NCI-H446 treated with DMSO at 0.1 percent for 48 hours (cell line): ENCODE measurements around the gene CROCC.
A peak's percentile ranks its signal among the peaks of the same experiment; 100 is the strongest.

ENCODE experiments used
- DNase-seq: peaks from one replicate; lab custom pipeline; 2025; lab: John Stamatoyannopoulos, UW

Gene CROCC

DNA sequence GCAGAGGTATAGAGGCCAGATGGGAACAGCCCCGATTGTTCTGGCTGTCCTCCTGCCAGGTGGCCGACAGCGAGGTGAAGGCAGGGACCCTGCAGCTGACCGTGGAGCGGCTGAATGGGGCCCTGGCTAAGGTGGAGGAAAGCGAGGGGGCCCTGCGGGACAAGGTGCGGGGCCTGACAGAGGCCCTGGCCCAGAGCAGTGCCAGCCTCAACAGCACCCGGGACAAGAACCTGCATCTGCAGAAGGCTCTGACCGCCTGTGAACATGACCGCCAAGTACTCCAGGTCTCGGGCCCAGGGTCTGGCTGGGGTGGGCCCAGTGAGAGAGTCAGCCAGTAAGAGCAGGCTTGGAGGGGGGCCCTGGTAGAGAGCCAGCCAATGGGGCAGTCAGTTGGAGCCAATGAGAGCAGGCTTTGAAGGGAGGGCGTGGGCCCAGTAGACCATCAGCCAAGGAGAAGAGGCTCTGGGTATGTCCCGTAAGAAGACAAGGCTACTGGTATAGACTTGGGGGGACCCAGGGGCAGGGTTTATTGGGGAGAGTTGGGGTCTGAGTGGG, 47.4 kb downstream of the CROCC start:
- no peak for DNase-seq

DNA sequence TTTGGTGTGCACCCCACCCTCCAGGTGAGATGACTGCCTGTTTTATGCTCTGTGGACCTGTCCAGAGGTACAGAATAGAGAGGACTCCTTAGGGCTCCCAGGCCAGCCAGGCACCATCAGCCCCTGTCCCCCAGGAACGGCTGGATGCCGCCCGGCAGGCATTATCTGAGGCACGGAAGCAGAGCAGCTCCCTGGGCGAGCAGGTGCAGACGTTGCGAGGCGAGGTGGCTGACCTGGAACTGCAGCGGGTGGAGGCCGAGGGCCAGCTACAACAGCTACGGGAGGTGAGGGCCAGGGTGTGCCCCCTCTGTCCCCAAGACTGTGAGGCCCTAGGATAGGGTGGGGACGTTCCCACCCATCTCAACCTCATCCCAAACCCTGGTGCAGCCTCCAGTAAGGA, 47.9 kb downstream of the CROCC start:
- DNase-seq: no peak

GRCh38 chr1:16970132-16970910, 48.6 kb downstream of the CROCC start:
- no peak for DNase-seq

DNA sequence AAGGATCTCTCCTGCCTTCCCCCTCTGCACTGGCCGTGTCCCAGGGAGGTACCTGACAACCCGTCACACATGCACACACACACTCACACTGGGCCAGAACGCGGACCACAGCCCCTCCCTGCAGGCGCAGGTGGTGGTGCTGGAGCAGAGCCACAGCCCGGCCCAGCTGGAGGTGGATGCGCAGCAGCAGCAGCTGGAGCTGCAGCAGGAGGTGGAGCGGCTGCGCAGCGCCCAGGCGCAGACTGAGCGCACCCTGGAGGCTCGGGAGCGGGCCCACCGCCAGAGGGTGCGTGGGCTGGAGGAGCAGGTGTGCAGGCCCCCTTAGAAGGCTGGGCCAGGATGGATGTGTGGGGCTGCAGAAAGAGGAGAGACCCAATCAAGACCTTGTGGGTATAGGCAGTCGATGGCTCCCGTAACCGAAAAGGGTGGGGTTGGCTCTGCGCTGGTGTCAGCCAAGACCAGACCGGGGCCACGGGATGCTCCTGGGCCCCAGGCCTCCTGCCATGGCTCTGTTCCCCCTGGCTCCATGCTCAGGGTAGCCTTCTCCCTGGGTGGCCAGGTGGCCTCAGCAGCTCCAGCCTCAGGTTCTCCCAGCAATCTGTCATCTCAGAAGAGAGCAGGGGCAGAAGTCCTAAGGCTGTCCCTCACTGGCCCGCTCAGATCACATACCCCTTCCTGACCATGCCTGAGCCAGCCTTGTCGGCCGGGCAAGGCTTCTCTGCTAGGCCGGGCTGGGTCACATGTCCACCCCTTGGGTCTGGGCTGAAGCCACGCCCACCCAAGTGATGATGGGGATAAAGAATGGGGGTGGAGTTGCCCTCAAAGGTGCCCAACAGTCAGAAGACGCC, 49.8 kb downstream of the CROCC start:
- DNase-seq: no peak

DNA sequence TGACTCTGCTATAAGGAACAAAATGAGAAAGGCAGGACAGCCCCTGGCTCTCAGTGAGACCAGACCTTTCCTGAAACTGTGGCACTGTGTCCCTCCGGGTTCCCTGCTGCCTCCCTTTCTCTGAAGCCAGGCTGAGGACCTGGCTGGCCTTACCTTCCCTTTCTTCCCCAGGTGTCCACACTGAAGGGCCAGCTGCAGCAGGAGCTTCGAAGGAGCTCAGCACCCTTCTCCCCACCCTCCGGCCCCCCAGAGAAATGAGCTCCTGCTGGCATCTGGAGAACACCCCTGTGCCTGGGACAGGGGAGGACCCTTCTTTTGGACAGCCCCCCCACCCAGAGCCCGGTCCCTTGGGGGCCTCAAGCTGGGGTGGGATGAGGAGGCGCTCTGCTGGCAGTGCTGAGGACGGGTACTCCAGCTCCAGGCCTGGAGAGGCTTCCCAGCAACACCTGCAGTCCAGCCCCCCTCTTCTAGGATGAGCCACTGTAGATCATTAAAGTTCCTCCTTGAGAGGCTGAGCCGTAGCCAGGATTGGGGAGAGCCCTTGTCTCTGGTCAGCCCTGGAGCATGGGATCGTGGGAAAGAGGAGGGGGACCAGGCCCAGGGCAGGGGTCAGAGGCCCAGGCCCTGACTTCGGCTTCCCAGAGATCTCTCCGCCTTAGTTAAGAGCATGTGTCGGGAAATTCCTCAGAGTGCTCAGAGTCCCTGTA, 50.6 kb downstream of the CROCC start:
- DNase-seq: no peak

DNA sequence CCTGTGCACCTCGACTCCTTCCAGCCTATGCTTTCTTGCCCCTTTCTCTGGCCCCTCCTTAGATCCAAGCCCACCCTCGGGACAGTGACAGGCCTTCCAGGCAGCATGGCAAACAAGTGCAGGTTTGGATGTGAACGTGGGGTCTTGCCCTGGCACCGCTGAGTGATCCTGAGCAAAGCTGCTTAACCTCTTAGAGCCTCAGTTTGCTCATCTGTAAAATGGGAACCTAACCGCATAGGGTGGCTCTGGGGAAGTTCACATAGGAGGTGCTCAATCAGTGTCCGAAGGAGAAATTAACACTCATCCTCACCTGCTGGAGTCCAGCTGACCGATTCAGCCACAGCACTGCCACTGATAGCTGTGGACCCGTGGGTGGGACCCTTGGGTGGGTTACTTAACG, 51.5 kb downstream of the CROCC start:
- no peak for DNase-seq

DNA sequence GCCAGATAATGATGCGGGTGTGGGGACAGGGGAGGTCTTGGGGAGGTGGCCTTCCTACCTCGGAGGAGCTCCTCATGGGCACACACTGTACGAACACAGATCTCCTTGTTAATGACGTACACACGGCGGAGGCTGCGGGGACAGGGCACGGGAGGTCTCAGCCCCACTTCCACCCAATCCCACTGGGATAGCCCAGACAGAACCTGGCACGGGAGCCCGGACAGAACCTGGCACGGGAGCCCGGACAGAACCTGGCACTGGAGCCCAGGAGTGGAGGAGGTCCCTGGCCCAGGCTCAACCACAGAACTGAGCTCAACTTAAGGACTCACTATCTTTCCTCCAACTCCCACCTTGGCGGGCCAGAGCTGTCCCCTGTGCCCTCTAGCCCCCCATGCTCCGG, 53.5 kb downstream of the CROCC start:
- DNase-seq: no peak

DNA sequence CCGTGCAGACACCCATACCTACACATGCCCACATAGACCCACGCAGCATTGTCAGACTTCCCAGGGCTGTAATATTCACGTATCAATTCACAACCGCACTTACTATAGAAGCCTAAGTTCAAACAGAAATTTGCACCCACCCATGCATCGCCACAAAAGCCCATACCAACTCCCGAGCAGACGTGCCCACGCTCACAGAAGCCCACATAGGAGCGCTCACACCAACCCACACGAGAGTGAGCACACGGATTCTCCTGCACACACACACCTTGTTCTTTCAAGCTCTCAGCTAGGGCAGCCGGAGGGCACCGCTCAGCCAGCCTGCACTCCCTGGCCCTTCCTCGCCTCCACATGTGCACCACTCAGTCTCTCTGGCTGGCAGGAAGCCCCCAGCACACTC, 54.1 kb downstream of the CROCC start:
- no peak for DNase-seq

GRCh38 chr1:16976966-16977365, 55.2 kb downstream of the CROCC start:
- no peak for DNase-seq

GRCh38 chr1:16977377-16977776, 55.6 kb downstream of the CROCC start:
- no peak for DNase-seq

GRCh38 chr1:16978139-16978538, 56.4 kb downstream of the CROCC start:
- no peak for DNase-seq

- peak; percentile 46 for DNase-seq
Measured at GRCh38 chr1:16978567-16979474, 57.1 kb downstream of the CROCC start.

GRCh38 chr1:16979475-16980327, 58.0 kb downstream of the CROCC start:
- DNase-seq: no peak

- DNase-seq: no peak
Measured at GRCh38 chr1:16980473-16981268, 58.9 kb downstream of the CROCC start, which contains the start of gene MFAP2. Gene MFAP2, minus strand, starts transcription at chr1:16980620. Its CDS starts 2,347 bp downstream, at chr1:16978273.

GRCh38 chr1:16981269-16981849, 59.6 kb downstream of the CROCC start:
- DNase-seq: no peak

DNA sequence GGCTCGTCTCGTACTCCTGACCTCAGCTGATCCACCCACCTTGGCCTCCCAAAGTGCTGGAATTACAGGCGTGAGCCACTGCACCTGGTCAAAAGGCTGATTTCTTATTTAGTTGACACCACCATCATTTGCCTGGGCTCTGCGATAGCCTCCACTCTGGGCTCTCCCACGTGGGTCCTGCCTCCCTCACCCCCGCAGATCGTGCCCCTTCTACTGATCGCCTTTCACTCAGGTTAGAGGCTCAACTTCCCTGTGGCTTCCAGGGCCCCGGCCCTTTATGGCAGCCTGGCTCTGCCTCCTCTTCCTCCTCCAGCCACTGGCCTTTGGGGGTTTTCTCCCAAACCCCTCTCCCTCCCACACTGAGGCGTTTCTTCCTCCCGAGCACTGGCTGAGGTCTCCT, 61.2 kb downstream of the CROCC start:
- no peak for DNase-seq

DNA sequence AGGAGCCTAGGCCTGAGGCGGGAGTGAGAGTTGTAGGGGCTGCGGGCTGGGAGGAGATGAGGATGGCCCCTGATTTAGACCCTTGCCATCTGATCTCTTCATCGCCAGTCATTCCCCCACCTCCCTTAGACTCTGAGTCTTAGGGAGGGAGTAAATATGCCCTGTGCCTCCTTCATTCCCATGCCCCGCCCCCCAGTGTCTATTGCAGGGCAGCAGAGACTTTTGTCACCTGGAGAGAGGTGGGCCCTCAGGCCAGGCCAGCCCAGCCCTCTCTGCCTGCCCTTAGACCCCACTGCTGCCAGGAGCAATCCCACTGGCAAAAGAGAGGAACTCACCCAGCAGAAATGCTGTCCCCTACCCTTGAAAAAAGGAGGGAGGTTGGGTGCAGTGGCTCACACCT, 61.9 kb downstream of the CROCC start:
- no peak for DNase-seq

DNA sequence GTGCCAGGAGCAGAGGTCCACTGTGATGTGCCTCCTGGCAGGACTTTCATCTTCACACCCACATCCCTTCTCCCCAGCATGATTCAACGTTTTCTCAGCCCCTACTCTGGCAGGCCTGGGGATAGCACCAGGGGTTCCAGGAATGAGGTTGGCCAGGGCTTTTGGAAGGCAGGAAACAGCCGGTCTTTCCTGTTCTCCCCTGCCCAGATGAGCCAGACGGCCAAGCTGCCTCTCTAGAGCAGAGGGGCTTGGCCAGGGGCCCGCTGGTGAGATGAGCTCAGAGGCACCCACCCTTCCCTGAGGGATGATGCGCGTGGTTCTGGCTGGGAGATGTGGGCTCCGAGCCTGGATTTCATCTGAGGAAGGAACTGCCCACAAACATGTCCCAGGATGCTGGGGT, 63.0 kb downstream of the CROCC start:
- DNase-seq: peak; percentile 94

DNA sequence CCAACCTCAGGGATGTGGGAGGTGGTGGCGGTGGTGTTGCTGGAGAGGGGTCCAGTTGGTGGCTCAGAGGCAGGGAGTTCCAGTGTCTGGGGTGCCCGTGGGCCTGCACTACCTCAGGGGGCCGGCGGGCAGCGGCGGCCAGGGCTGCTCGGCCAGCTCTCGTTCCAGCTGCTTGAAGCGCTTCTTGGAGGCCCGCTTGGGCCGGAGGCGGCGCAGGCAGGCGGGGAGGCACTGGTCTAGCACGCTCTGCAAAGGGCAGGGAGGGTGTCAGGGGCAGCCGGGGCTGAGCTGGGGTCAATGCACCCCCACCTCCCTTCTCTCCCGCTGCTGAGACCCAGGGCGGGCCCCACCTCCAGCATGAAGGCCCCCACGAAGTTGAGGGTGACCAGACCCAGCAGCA, 64.4 kb downstream of the CROCC start:
- no peak for DNase-seq
